ENCODE results near the gene RIMBP3B. TPM values are rescaled to one million over a fixed set of nuclear protein-coding genes. Genes with fewer than 3 reads are reported as not detected.
"Not testable (repeated sequence)": the region's sequence is repeated elsewhere in the genome, so short reads cannot be mapped to it uniquely, and the experiment has no call there.

The RIMBP3B gene
- total RNA-seq, 5 donors from 2014 or later (not counting 1 experiment from before 2014, with no cell fraction given) = 0.14 to 3.9 (median 1.4) TPM

DNA sequence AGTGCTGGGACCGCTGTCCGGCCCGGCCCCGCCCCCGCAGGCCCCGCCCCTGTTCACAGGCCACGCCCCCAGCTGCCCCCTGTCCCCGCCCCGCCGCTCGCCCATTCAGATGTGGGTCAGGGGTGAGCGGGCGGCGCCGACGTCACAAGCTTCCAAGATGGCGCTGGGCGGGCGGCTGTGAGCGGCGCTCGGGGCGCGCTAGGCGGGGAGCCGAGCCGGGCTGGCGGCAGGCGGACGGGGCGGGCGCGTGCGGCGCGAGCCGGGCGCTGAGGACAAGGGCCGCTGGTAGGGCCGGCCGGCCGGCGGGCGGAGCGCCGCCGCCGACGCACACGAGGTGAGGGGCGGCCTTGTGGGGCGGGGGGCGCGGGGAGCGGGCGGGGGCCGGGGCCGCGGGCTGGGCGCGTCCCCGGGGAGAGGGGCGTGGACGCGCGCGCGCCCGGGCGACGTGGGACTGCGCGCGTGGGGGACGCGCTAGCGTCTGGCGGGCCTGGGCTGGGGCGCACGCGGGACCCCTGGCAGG is 33.7 kb downstream of the RIMBP3B start, which contains the start of gene HIC2:
Gene HIC2, plus strand, starts transcription at position 145 of the 520 bp plus-strand sequence. CDS start 25,461 bp downstream, outside the sequence.
- H3K4me1 Mint-ChIP-seq; H3K27ac ChIP-seq (ENCODE audit: low read length); H3K27me3 ChIP-seq (replicated peaks in 1 of 2; ENCODE audit: control insufficient read depth in 2 of 2, extremely low read depth in 1 of 2, insufficient read depth in 2 of 2, low read length in 1 of 2); H3K27me3 Mint-ChIP-seq; CTCF ChIA-PET; H3K4me1 ChIP-seq (ENCODE audit: control insufficient read depth in 1 of 2, extremely low read depth in 1 of 2, insufficient read depth in 2 of 2, low read length in 2 of 2); H3K36me3 ChIP-seq (ENCODE audit: control insufficient read depth in 2 of 2, extremely low read depth in 1 of 2, insufficient read depth in 1 of 2, low read length in 1 of 2); H3K27ac Mint-ChIP-seq; H3K9me3 ChIP-seq; H3K4me3 ChIP-seq (ENCODE audit: control insufficient read depth in 1 of 2, extremely low read depth in 1 of 2, low read length in 1 of 2); H3K36me3 Mint-ChIP-seq; POLR2A ChIA-PET; H3K9me3 Mint-ChIP-seq: not testable (repeated sequence)
- ATAC-seq (replicated peaks in 1 of 4) = peak; percentile 83 to 87 (median 86)
- peak in 9 of 35 experiments; percentile 1 to 41 (median 6) for DNase-seq
- peak within 1 kb of the TSS in 2 of 3 donors; percentile 31 to 41 for H3K4me3 Mint-ChIP-seq
- WGBS (ENCODE audit: insufficient coverage) = no CpG with 5 or more reads among the region's 81 CpGs

DNA sequence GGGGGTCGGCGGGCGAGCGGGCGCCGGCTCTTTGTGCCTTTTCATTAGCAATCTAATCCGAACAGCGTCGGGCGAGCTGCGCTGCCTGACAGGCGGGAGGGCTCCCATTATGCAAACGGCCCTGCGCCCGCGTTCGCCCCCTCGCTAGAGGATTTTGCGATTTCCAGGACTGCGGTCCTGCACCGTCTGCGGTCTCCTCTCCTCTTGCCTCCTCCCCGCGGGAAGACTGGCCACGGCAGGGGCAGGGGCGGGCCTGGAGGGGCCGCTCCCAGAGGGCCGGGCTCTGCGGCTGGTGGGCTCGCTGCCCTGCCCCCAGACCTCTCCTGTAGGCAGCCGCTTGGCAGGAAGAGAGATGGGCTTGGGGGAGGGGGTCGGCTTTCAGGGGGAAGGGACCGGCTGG is 34.3 kb downstream of the RIMBP3B start:
- H3K36me3 ChIP-seq (ENCODE audit: control insufficient read depth in 2 of 2, extremely low read depth in 1 of 2, insufficient read depth in 1 of 2, low read length in 1 of 2); H3K9me3 ChIP-seq; H3K27me3 Mint-ChIP-seq; H3K36me3 Mint-ChIP-seq; H3K4me1 Mint-ChIP-seq; H3K4me3 ChIP-seq (ENCODE audit: control insufficient read depth in 1 of 2, extremely low read depth in 1 of 2, low read length in 1 of 2); H3K9me3 Mint-ChIP-seq; CTCF ChIA-PET; H3K27me3 ChIP-seq (replicated peaks in 1 of 2; ENCODE audit: control insufficient read depth in 2 of 2, extremely low read depth in 1 of 2, insufficient read depth in 2 of 2, low read length in 1 of 2); H3K27ac ChIP-seq (ENCODE audit: low read length); H3K27ac Mint-ChIP-seq; POLR2A ChIA-PET; H3K4me1 ChIP-seq (ENCODE audit: control insufficient read depth in 1 of 2, extremely low read depth in 1 of 2, insufficient read depth in 2 of 2, low read length in 2 of 2): not testable (repeated sequence)
- WGBS (ENCODE audit: insufficient coverage) = no CpG with 5 or more reads among the region's 33 CpGs
- H3K4me3 Mint-ChIP-seq = peak overlapping the region in 2 of 3 donors; percentile 31 to 41
- peak; percentile 0 to 15 (median 10) for ATAC-seq (replicated peaks in 1 of 4)
- peak in 5 of 35 experiments; percentile 3 to 13 (median 9) for DNase-seq

DNA sequence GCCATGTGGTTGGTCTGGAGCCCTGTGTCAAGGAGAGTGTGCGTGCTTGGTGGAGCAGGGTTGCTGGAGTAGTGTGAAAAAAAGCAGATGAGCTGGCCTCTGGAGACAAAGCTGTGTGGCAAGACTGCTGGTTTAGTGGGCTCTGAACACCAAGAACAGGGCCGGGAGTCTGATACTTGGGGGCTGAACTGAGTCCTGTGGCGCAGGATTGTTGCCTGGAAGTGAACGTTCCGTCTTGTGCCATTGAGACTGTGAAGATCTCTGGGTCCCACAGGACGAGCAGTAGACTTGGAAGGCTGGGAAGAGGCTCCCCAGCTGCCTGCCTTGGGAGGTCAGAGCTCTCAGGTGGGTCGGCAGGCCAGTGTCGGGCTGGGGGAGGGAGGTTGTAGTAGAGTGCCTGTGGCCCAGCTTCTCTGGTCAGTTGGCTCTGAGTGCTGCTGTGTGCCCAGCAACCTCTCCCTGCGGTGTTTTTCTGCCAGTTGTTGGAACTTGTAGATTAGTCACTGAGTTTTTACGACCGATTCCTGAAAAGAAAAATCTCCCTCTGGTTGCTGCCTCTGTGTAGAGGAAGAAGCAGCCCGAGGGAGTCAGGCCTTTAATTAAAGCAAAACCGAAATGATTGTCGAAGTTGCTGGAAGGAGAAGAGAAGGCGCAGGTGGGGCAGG is 35.6 kb downstream of the RIMBP3B start:
- H3K9me3 Mint-ChIP-seq, POLR2A ChIA-PET: not testable (repeated sequence)

DNA sequence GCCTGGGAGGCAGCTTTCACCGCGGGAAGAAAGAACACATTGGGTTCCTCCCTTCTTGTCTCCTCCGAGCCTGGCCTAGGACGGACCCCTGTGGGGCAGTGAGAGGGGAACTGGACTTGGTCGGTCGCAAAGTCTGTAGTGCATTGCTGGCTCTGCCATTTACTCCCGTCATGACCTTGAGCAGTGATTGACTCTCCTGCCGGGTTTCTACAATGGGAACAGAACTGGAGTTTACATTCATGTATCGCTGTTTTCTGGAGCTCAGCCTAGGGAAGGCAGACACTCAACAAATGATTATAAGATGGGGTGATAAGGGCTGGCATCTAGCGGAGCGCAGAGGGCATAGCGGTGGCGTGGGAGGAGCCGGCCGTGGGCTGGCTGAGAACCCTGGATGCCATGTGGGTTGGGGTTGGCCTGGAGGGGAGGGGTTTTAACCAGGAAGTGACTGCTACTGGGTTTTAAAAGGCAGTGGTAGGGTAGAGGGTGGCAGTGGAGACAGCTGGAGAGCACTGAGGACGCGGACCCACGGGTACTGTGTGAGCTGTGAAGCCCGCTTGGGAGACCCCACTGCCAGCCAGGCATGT is 36.7 kb downstream of the RIMBP3B start:
- H3K4me1 ChIP-seq (ENCODE audit: control insufficient read depth in 1 of 2, extremely low read depth in 1 of 2, insufficient read depth in 2 of 2, low read length in 2 of 2); H3K27me3 Mint-ChIP-seq; H3K36me3 ChIP-seq (ENCODE audit: control insufficient read depth in 2 of 2, extremely low read depth in 1 of 2, insufficient read depth in 1 of 2, low read length in 1 of 2); H3K36me3 Mint-ChIP-seq; CTCF ChIA-PET; POLR2A ChIA-PET; H3K9me3 ChIP-seq; H3K4me1 Mint-ChIP-seq; H3K9me3 Mint-ChIP-seq; H3K4me3 Mint-ChIP-seq; H3K27me3 ChIP-seq (replicated peaks in 1 of 2; ENCODE audit: control insufficient read depth in 2 of 2, extremely low read depth in 1 of 2, insufficient read depth in 2 of 2, low read length in 1 of 2); H3K27ac ChIP-seq (ENCODE audit: low read length); H3K27ac Mint-ChIP-seq; H3K4me3 ChIP-seq (ENCODE audit: control insufficient read depth in 1 of 2, extremely low read depth in 1 of 2, low read length in 1 of 2): not testable (repeated sequence)
- no CpG with 5 or more reads among the region's 19 CpGs for WGBS (ENCODE audit: insufficient coverage)
- peak; percentile 65 to 77 (median 70) for ATAC-seq (replicated peaks in 1 of 4)
- DNase-seq = peak in 1 of 35 experiments; percentile 16

More for the DNA sequence above, 35.6 kb downstream of the RIMBP3B start:
- H3K36me3 Mint-ChIP-seq; DNase-seq; H3K27me3 Mint-ChIP-seq; H3K27ac Mint-ChIP-seq; H3K4me3 ChIP-seq (ENCODE audit: control insufficient read depth in 1 of 2, extremely low read depth in 1 of 2, low read length in 1 of 2); H3K27me3 ChIP-seq (replicated peaks in 1 of 2; ENCODE audit: control insufficient read depth in 2 of 2, extremely low read depth in 1 of 2, insufficient read depth in 2 of 2, low read length in 1 of 2); H3K4me1 Mint-ChIP-seq; H3K36me3 ChIP-seq (ENCODE audit: control insufficient read depth in 2 of 2, extremely low read depth in 1 of 2, insufficient read depth in 1 of 2, low read length in 1 of 2); H3K9me3 ChIP-seq; H3K4me3 Mint-ChIP-seq; CTCF ChIA-PET; ATAC-seq (replicated peaks in 1 of 4); H3K27ac ChIP-seq (ENCODE audit: low read length); H3K4me1 ChIP-seq (ENCODE audit: control insufficient read depth in 1 of 2, extremely low read depth in 1 of 2, insufficient read depth in 2 of 2, low read length in 2 of 2): not testable (repeated sequence)
- WGBS (ENCODE audit: insufficient coverage) = 92% methylated on average over 2 of the region's 15 CpGs

DNA sequence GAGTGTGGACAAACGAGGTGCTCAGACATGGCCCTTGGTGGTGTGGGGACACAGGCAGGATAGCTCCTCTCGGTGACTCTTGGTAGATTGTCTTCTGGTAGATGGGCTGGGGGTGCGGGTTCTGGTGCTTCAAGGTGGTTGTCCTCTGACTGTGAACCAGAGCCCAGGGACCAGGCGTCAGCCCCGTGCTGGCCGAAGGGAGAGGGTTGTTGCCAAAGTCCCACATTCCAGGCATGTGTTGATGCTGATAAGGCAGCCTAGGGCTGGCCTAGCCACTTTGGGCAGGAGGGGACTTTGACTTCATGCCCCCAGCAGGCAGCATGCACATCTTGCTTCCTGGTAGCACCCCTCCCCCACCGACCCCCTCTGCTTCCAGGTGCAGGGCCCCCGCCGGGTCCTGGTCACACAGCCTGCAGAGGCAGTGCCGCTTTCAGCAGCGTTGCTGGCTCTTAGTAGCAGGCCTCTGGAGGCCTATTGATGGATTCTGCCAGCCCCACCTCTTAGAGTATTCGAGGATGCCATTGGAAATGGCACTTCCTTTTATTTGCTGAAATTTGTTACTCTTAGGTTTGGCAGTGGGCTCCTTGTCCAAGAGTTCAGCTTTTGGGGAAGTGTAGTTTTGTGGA is 40.6 kb downstream of the RIMBP3B start:
- H3K27ac Mint-ChIP-seq; DNase-seq; H3K27ac ChIP-seq (ENCODE audit: low read length); H3K4me3 Mint-ChIP-seq; H3K27me3 ChIP-seq (replicated peaks in 1 of 2; ENCODE audit: control insufficient read depth in 2 of 2, extremely low read depth in 1 of 2, insufficient read depth in 2 of 2, low read length in 1 of 2); H3K36me3 ChIP-seq (ENCODE audit: control insufficient read depth in 2 of 2, extremely low read depth in 1 of 2, insufficient read depth in 1 of 2, low read length in 1 of 2); POLR2A ChIA-PET; H3K9me3 Mint-ChIP-seq; H3K4me3 ChIP-seq (ENCODE audit: control insufficient read depth in 1 of 2, extremely low read depth in 1 of 2, low read length in 1 of 2); CTCF ChIA-PET; H3K9me3 ChIP-seq; H3K4me1 Mint-ChIP-seq; H3K36me3 Mint-ChIP-seq; ATAC-seq (replicated peaks in 1 of 4); H3K4me1 ChIP-seq (ENCODE audit: control insufficient read depth in 1 of 2, extremely low read depth in 1 of 2, insufficient read depth in 2 of 2, low read length in 2 of 2); H3K27me3 Mint-ChIP-seq: not testable (repeated sequence)
- no CpG with 5 or more reads among the region's 12 CpGs for WGBS (ENCODE audit: insufficient coverage)

DNA sequence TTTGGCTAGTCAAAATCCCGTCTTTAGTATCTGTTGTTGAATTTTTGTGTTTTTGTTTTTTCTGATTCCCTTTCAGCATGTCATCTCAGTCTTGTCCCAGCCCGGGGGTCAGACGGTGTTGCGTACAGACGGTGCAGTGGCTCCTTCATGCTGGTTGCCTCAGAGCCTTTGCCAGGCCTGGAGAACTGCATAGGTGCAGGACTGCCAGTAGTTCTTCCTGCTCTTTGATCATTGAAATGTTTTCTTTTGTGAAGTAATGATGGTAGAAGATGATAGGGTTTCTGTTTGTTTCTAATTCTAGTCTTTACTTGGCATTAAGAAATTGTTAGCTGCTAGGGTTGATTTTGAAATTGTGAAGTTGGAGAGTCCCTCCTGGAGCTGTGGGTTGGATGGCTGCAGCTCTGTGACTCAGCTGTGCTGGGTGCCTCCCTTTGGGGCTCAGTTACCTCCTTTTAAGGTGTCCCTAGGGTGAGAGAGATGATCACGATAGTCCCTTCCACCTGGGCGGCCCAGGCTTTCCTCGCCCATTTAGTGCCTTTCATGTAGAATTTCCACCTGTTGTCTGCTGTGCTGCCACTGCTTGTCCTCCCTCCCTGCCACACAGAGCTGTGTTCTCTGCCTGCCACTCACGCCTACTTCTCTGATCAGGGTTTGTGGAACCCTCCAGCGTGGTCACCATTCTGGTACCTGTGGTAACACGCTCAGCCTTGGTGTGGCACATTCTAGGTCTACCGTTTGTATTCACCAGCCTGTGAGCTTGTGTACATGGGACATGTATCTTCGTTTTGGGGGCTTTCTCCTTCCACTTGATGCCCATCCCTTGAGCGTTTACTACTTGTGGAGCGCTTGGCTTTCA is 51.1 kb downstream of the RIMBP3B start:
- H3K27ac ChIP-seq (ENCODE audit: low read length); H3K27me3 Mint-ChIP-seq; H3K4me3 Mint-ChIP-seq; H3K36me3 ChIP-seq (ENCODE audit: control insufficient read depth in 2 of 2, extremely low read depth in 1 of 2, insufficient read depth in 1 of 2, low read length in 1 of 2); H3K27me3 ChIP-seq (replicated peaks in 1 of 2; ENCODE audit: control insufficient read depth in 2 of 2, extremely low read depth in 1 of 2, insufficient read depth in 2 of 2, low read length in 1 of 2); H3K36me3 Mint-ChIP-seq; DNase-seq; CTCF ChIA-PET; H3K4me1 Mint-ChIP-seq; H3K4me3 ChIP-seq (ENCODE audit: control insufficient read depth in 1 of 2, extremely low read depth in 1 of 2, low read length in 1 of 2); H3K9me3 Mint-ChIP-seq; H3K27ac Mint-ChIP-seq; H3K4me1 ChIP-seq (ENCODE audit: control insufficient read depth in 1 of 2, extremely low read depth in 1 of 2, insufficient read depth in 2 of 2, low read length in 2 of 2); POLR2A ChIA-PET; H3K9me3 ChIP-seq: not testable (repeated sequence)
- no CpG with 5 or more reads among the region's 15 CpGs for WGBS (ENCODE audit: insufficient coverage)
- peak; percentile 80 to 92 (median 87) for ATAC-seq (replicated peaks in 1 of 4)

Measured in T-cell (primary cell).